B cell (primary cell): Measurements from ENCODE around the gene SHISAL2A. TPM values are rescaled to one million over a fixed set of nuclear protein-coding genes. Genes with fewer than 3 reads are reported as not detected.
A peak's percentile ranks its signal among the peaks of the same experiment; 100 is the strongest.

Experiments used
- ATAC-seq: fragments of 200-7000 bp; cut with Tn5 transposase; one replicate; pipeline ENCODE4 v1.10.0; 2021; ENCODE audit warnings: low read depth, mild to moderate bottlenecking, moderate number of reproducible peaks, moderate library complexity
- CTCF ChIA-PET: fragments of 350-600 bp; sonication (Branson Sonifier 250); formaldehyde crosslinking; loops from one replicate; lab custom pipeline; 2021; ENCODE audit warnings: antibody characterized with exemption, inconsistent platforms; lab: Charles Lee
- POLR2A ChIA-PET: fragments of 350-600 bp; sonication (Branson Sonifier 250); formaldehyde crosslinking; loops from one replicate; lab custom pipeline; 2021; ENCODE audit warnings: antibody characterized with exemption; lab: Charles Lee
- DNase-seq: peaks from one replicate; pipeline ENCODE4 v3.0.0; 2013
- H2AFZ ChIP-seq: 2 replicates; pipeline ENCODE4 v1.6.1; 2012; ENCODE audit warnings: mild to moderate bottlenecking, low read depth, low read length; ENCODE audit not compliant: insufficient read depth, poor library complexity, severe bottlenecking
- H3K27ac ChIP-seq, 2 donors: 1 replicate in 1 of 2; 2 replicates in 1 of 2; pipeline ENCODE4 v1.5.1; 2012 to 2013; ENCODE audit warnings: low read length in 2 of 2, mild to moderate bottlenecking in 2 of 2, moderate library complexity in 1 of 2
- H3K27me3 ChIP-seq, 4 experiments: fragments of 200-600 bp in 1 of 4; sonication (generic) in 1 of 4; replicated peaks in 1 of 4; 1 replicate in 2 of 4; 2 replicates in 2 of 4; pipeline versions ENCODE4 v1.6.1 to v1.7.0; 2013 to 2016; ENCODE audit warnings: low read length in 3 of 4, mild to moderate bottlenecking in 2 of 4, mixed read lengths in 1 of 4, moderate library complexity in 1 of 4; ENCODE audit not compliant: insufficient read depth in 4 of 4, control insufficient read depth in 3 of 4; ENCODE audit errors: control extremely low read depth in 1 of 4
- H3K36me3 ChIP-seq, 2 experiments: replicated peaks in 1 of 2; 1 replicate in 1 of 2; 2 replicates in 1 of 2; pipeline versions ENCODE4 v1.6.1 to v1.7.1; 2013; ENCODE audit warnings: low read length in 1 of 2; ENCODE audit not compliant: insufficient read depth in 2 of 2, control insufficient read depth in 1 of 2; ENCODE audit errors: control extremely low read depth in 1 of 2, extremely low read depth in 1 of 2
- H3K4me1 ChIP-seq, 2 donors: fragments of 200-600 bp in 1 of 2; sonication (generic) in 1 of 2; 1 replicate in 1 of 2; 2 replicates in 1 of 2; pipeline versions ENCODE4 v1.5.1 to v1.6.1; 2013 to 2017; ENCODE audit warnings: low read length in 2 of 2; ENCODE audit not compliant: control insufficient read depth in 2 of 2, insufficient read depth in 2 of 2
- H3K4me2 ChIP-seq: replicated peaks from 2 replicates; pipeline ENCODE3; 2012; ENCODE audit warnings: mild to moderate bottlenecking, low read depth, low read length; ENCODE audit not compliant: poor library complexity, severe bottlenecking
- H3K4me3 ChIP-seq, 5 experiments: fragments of 200-600 bp in 1 of 5; sonication (generic) in 1 of 5; 1 replicate in 3 of 5; 2 replicates in 2 of 5; pipeline versions ENCODE4 v1.5.1 to v1.7.0; 2011 to 2016; ENCODE audit warnings: low read length in 4 of 5, mild to moderate bottlenecking in 4 of 5, low read depth in 2 of 5, control low read depth in 1 of 5, moderate library complexity in 1 of 5; ENCODE audit not compliant: insufficient read depth in 1 of 5; ENCODE audit errors: control extremely low read depth in 1 of 5, extremely low read depth in 1 of 5
- H3K79me2 ChIP-seq: fragments of 200-600 bp; sonication (generic); one replicate; pipeline ENCODE4 v1.6.0; 2016; ENCODE audit warnings: low read length; ENCODE audit not compliant: control insufficient read depth, insufficient read depth
- H3K9ac ChIP-seq: fragments of 200-600 bp; sonication (generic); 2 replicates; pipeline ENCODE4 v1.6.1; 2017; ENCODE audit warnings: mild to moderate bottlenecking, low read length, moderate library complexity
- H3K9me3 ChIP-seq, 3 donors: one replicate each; pipeline versions ENCODE4 v1.6.1 to v1.7.1; 2013; ENCODE audit warnings: low read length in 2 of 3; ENCODE audit not compliant: control insufficient read depth in 2 of 3, insufficient read depth in 1 of 3; ENCODE audit errors: control extremely low read depth in 1 of 3
- H4K20me1 ChIP-seq: 2 replicates; pipeline ENCODE4 v1.6.0; 2012; ENCODE audit warnings: mild to moderate bottlenecking, low read length; ENCODE audit not compliant: insufficient read depth, control insufficient read depth, poor library complexity, severe bottlenecking
- H3K27ac Mint-ChIP-seq: one replicate; pipeline ENCODE4 v1.8.0; 2021; ENCODE audit warnings: mixed read lengths
- H3K27me3 Mint-ChIP-seq: one replicate; pipeline ENCODE4 v1.8.0; 2021; ENCODE audit warnings: mixed read lengths
- H3K4me1 Mint-ChIP-seq: one replicate; pipeline ENCODE4 v1.8.0; 2021; ENCODE audit warnings: mixed read lengths
- H3K4me3 Mint-ChIP-seq: one replicate; pipeline ENCODE4 v1.8.0; 2021; ENCODE audit warnings: mixed read lengths
- H3K9me3 Mint-ChIP-seq: one replicate; pipeline ENCODE4 v1.8.0; 2022; ENCODE audit warnings: mixed read lengths; ENCODE audit not compliant: insufficient read depth
- CTCF ChIP-seq: fragments of 200-600 bp; IDR thresholded peaks from one replicate; pipeline ENCODE4 v1.8.0; 2022; ENCODE audit warnings: antibody characterized with exemption, mild to moderate bottlenecking
- EZH2 ChIP-seq: IDR thresholded peaks from 2 replicates; pipeline ENCODE4 v1.6.1; 2012; ENCODE audit warnings: borderline replicate concordance, low read depth, mild to moderate bottlenecking, moderate library complexity, low read length; ENCODE audit not compliant: insufficient read depth, poor library complexity, severe bottlenecking
- WGBS: methylation state at CpG from one replicate; pipeline ENCODE4 v1.1.5; 2013; ENCODE audit warnings: missing lambda C conversion rate; ENCODE audit not compliant: insufficient coverage; 5-methylcytosine and 5-hydroxymethylcytosine counted together
- intact Hi-C: fragments of 100-400 bp; cut with micrococcal nuclease; formaldehyde crosslinking; loops from one replicate; pipeline ENCODE4 v1.10.0; 2022
- polyA plus RNA-seq: library from polyadenylated mRNA; depleted of rRNA; stranded (reverse); fragments of >200 nt; gene quantifications from 2 replicates; pipeline ENCODE4 v1.2.3, GENCODE V29; 2012
- total RNA-seq, 2 donors: library from RNA; stranded (reverse); fragments of 120-200 nt in 1 of 2; gene quantifications; 1 replicate in 1 of 2; 2 replicates in 1 of 2; pipeline versions ENCODE4 v1.2.3 to v1.2.4, GENCODE V29; 2013 to 2022

Gene SHISAL2A
- total and polyA plus RNA-seq, 2 donors (not counting 1 experiment from before 2014, with no cell fraction given), result 63.3 to 91.0 TPM

GRCh38 chr1:52695627-52696026 lies 62.7 kb downstream of the SHISAL2A start:
- H3K27ac Mint-ChIP-seq, result peak overlapping the region; percentile 44
- intact Hi-C loops, result no loop called here
- H3K27ac ChIP-seq, result no peak overlapping the region
- 100% methylated on average over 5 of the region's 7 CpGs for whole genome bisulfite sequencing
- ATAC-seq, result no peak
- H3K4me1 ChIP-seq, result peaks cover 4 to 17% of the 10 kb centered on the region in 2 donors
- H3K9me3 ChIP-seq, result no peaks in the 10 kb centered on the region
- peaks cover 24% of the 10 kb centered on the region for H3K4me1 Mint-ChIP-seq
- H3K4me3 ChIP-seq, result no peak overlapping the region
- H3K9me3 Mint-ChIP-seq, result no peaks in the 10 kb centered on the region
- no peak for DNase-seq
- CTCF ChIA-PET, result no interaction called here
- TF ChIP-seq EZH2 (no peak), CTCF (no peak)
- POLR2A ChIA-PET, result interaction anchor here (0.6 kb wide), 1 partner anchor 21 kb away, joined by 3 read pairs; no protein-coding TSS in a partner anchor
- peaks cover 0 to 7% of the 10 kb centered on the region in 2 experiments for H3K36me3 ChIP-seq
- H3K4me3 Mint-ChIP-seq, result peak overlapping the region; percentile 40
- no peaks in the 10 kb centered on the region for H3K27me3 ChIP-seq
- H3K27me3 Mint-ChIP-seq, result no peaks in the 10 kb centered on the region
- no peak overlapping the region for H3K4me2 ChIP-seq
- peaks cover 2% of the 10 kb centered on the region for H3K79me2 ChIP-seq
- no peak overlapping the region for H2AFZ ChIP-seq
- H4K20me1 ChIP-seq, result no peaks in the 10 kb centered on the region
- no peak overlapping the region for H3K9ac ChIP-seq

GRCh38 chr1:52697795-52698674 lies 65.1 kb downstream of the SHISAL2A start, which contains the start of gene COA7:
Gene COA7, minus strand, starts transcription at chr1:52698347. Its CDS starts 21 bp downstream, at chr1:52698326.
- intact Hi-C loops, result loop anchor here (2.0 kb wide), 1 partner anchor 145 kb away; the partner anchor contains the start of gene TUT4
- peak within 1 kb of the TSS; percentile 87 for H3K27ac Mint-ChIP-seq

More at GRCh38 chr1:52697795-52698674, 65.1 kb downstream of the SHISAL2A start, which contains the start of gene COA7:
- H3K4me1 ChIP-seq, result peaks cover 4 to 22% of the 10 kb centered on the region in 2 donors
- peaks cover 2% of the 10 kb centered on the region for H3K79me2 ChIP-seq
- peak within 1 kb of the TSS; percentile 95 for H3K4me2 ChIP-seq
- ChIA-PET CTCF (interaction anchor here (1.1 to 2.1 kb wide), 3 partner anchors 12 to 642 kb away, joined by 3 to 5 read pairs (median 4); partner anchors contain the start of gene BTF3L4), POLR2A (interaction anchor here (0.7 kb wide), 1 partner anchor 1153 kb away, joined by 4 read pairs; no protein-coding TSS in a partner anchor)
- peak within 1 kb of the TSS; percentile 62 to 65 for H3K27ac ChIP-seq
- DNase-seq (peak; percentile 79), ATAC-seq (peak; percentile 35)
- H3K9ac ChIP-seq, result peak within 1 kb of the TSS; percentile 90
- 3% methylated on average over 64 of the region's 68 CpGs for WGBS
- H3K4me3 ChIP-seq, result peak within 1 kb of the TSS; percentile 53 to 89 (median 76)
- no peaks in the 10 kb centered on the region for H3K9me3 Mint-ChIP-seq
- H3K27me3 ChIP-seq, result no peaks in the 10 kb centered on the region
- H2AFZ ChIP-seq, result peak within 1 kb of the TSS; percentile 93
- peaks cover 35% of the 10 kb centered on the region for H3K4me1 Mint-ChIP-seq
- no peaks in the 10 kb centered on the region for H3K36me3 ChIP-seq
- no peaks in the 10 kb centered on the region for H3K9me3 ChIP-seq
- TF ChIP-seq EZH2, result no peak
- TF ChIP-seq CTCF, result no peak
- H3K4me3 Mint-ChIP-seq, result peak within 1 kb of the TSS; percentile 97
- no peaks in the 10 kb centered on the region for H3K27me3 Mint-ChIP-seq
- H4K20me1 ChIP-seq, result no peaks in the 10 kb centered on the region
